ENCODE data around the gene PRRC2B.
"Not testable (repeated sequence)": the region's sequence is repeated elsewhere in the genome, so short reads cannot be mapped to it uniquely, and the experiment has no call there.

Gene PRRC2B

DNA sequence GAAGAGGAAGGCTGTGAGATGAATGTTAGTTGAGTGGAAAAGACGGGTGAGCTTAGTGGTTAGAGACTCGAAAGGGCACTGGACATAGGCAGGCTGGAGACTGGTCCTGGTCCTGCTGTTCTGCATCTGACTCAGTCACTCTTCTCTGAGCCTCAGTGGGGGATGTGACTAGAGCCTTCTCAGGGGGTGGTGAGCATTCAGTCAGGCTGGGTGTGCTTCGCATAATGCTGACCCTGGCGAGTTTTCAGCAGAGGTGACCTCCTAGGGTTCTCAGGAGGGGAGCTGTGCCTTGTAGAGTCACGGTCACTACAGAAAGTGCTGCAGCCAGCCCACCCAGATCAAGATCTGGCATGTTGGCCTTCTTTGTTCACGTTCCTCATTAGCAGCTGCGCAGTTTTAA, 44.3 kb downstream of the PRRC2B start:
- no peak for DNase-seq

DNA sequence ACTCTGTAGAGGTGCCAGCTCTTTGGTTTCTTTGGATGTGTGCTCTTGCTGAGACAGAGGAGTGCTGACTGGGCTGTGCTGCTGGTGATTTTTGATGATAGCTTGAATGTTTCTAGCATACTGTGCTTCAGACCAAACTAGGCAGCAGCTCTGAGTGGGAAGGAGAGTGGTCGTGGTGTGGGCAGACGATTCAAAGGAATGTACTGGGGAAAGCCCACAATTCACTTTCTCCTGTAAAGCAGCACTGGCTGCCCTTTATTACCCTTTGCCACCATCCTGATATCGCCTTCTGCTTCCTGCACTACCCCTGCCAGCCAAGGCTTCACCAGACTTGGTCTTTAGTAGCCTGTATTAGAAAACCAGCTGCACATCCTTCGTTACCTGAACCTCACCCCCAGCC, 45.3 kb downstream of the PRRC2B start:
- no peak for DNase-seq

DNA sequence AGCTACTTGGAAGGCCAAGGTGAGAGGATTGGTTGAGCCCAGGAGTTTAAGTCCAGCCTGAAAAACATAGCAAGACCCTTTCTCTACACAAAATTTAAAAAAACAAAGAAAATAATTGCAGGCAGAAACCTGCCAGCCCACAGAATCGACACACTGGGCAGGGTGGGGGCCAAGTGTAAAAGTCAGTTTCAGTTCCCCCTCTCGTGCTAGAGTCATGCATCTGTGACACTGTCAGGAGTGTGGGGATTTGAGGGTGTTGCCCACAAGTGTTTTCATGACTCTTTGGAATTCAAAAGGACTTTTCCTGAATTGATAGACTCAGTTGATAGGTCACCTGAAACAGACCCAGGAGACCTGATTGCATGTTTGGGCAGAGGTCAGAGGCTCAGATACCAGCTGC, 47.6 kb downstream of the PRRC2B start:
- DNase-seq = no peak

DNA sequence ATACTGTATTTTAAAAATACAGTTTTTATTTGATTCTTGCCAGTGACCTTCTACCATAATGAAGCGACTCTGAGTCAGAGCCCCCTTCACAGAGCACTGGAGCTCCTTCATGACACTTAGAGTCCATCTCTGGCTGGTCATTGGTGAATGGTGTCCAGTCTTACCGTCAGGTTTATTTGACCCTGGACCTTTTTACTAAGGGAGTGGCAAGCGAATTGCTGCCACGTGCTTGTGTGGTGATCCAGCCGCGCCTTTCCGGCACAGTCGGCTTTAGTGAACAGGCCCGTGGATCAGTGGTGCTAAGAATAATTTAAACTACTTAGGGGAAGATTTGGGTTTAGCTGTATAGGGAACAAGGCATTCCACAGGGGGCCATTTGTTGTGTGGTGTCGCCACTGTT, 48.5 kb downstream of the PRRC2B start:
- DNase-seq = no peak

DNA sequence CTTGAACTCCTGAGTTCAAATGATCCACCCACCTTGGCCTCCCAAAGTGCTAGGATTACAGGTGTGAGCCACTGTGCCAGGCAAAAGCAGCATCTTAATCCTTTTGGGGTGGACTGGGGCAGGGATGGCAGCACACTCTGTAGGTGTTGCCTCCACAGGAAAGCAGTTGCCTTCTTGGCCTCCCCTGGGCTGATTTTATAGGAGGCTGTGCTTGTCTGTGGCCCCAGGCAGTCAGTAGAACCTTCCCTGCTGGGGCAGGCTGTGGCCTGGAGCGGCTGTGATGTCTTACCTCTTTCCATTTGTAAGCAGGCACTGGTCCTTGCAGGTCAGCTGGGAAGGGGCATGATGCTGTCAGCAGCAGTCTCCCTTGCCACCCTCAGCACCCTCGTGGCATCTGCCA, 49.8 kb downstream of the PRRC2B start:
- DNase-seq = no peak

DNA sequence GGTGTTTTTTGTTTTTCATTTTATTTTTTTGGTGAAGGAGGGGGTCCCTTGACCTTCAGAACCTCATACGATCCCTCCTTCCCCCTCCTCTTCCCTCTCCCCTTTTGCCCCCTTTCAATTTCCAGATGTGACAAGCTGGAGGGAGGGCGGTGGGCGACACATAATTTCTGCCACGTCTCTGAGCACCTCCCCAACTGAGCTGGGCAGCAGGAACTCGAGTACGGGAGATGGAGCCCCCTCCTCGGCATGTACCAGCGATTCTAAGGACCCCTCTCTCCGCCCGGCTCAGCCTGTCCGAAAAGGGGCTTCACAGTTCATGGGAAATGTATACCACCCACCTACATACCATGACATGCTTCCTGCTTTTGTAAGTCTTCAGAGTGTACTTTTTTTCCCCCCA, 52.4 kb downstream of the PRRC2B start:
- DNase-seq = no peak

DNA sequence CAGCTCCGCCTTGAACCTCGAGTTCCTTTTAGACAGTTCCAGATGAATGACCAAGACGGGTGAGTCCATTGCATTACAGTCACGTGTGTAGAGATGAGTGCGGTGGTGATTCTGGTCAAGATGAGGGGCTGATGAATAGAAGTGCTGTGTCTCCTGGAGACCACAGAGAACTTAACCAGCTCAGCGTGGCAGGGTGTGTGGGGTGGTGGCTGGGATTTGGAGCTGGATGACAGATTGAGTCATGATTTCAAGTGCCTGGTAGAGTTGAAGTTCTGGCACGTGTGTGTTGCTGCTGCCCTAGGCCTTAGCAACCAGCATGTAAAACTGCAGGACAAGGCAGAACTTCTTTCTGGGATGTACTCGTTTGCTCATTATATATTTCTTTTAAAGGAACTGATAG, 53.3 kb downstream of the PRRC2B start:
- no peak for DNase-seq

DNA sequence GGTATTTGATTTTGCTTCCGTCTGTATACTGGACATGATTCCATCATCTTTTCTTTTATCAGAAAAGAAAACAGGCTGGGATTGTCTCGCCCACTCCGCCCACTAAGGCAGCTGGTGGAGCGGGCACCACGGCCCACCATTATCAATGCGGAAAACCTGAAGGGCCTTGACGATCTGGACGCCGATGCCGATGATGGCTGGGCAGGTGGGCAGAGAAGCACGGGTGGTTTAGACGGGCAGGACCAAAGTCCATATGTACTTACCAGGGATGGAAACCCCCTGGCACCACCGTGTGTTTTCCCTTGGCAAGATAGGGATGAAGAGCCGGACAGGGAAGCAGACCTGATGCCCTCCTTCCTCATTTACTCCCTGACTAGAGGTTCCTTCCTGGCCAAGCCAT, 53.7 kb downstream of the PRRC2B start:
- no peak for DNase-seq

DNA sequence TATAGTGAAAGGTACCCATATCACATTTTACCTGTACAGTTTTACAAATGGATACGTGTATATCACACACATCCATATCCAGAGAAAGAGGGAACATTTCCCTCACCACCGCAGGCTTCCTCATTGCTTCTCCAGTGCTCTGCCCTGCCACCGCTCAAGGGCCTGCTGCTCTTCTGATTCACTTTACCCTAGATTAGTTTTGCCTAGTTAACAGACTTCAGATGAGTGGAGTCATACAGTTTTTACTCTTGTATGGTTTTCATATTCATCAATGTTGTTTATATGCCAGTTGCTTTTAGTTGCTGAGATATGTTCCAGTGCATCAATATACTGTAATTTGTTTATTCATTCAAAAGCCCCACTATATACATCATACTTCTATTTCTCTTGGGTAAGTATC, 54.9 kb downstream of the PRRC2B start:
- no peak for DNase-seq

DNA sequence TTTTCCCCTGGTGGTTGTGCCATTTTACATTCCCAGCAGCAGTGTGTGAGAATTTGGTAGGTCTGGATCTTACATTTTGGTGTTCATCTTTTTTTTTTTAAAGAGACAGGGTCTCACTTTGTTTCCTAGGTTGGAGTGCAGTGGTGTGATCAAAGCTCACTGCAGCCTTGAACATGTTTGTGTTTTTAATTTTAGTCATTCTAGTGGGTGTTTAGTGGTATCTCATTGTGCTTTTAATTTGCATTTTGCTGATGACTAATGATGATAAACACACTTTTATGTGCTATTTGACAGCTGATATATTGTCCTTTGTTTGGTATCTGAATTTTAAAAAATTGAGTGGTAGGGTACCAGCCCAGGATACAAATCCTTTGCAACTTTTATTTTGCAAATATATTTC, 55.4 kb downstream of the PRRC2B start:
- no peak for DNase-seq

DNA sequence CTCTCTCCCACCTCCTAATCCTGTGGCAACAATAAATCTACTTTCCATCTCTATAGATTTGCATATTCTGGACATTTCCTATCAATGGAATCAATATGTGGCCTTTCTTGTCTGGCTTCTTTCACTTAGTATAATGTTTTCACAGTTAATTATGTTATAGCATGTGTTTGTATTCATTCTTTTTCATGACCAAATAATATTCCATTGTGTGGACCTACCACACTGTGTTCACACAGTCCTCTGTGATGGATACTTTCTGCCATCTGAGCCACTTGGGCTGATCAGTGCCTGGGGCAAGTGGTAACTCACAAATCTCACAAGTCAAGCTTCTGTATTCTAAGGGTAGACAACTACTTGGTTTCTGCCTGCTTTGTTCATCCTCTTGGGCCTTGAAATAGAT, 60.1 kb downstream of the PRRC2B start:
- no peak for DNase-seq

DNA sequence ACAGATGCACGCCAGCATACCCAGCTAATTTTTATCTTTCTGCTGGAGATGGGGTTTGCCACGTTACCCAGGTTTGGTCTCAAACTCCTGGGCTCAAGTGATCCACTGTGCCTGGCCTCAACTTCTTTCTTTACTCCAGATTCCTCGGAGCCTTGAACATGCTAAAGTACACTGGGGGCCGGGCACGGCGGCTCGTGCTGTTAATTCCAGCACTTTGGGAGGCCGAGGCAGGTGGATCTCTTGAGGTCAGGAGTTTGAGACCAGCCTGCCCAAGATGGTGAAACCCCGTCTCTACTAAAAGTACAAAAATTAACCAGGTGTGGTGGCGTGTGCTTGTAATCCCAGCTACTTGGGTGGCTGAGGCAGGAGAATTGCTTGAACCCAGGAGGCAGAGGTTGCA, 61.8 kb downstream of the PRRC2B start:
- DNase-seq = not testable (repeated sequence)

DNA sequence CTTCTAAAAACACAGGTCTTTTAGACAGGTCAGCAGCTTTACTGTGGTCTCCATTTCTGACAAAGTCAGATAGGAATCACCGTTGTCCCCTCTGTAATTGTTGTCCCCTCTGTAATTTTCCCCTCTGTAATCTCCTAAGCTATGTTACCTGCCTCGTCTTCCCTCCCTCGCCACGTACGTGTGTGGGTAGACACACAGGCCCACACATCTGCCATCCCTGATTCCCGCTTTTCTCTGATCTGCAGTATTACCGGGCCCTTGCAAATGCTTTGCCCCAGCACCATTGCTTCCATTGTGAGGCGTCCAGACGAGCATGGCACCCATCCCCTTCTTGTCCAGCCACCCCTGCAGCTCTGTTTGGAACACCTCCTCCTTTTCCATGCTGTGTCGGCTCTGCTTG, 63.9 kb downstream of the PRRC2B start:
- no peak for DNase-seq

DNA sequence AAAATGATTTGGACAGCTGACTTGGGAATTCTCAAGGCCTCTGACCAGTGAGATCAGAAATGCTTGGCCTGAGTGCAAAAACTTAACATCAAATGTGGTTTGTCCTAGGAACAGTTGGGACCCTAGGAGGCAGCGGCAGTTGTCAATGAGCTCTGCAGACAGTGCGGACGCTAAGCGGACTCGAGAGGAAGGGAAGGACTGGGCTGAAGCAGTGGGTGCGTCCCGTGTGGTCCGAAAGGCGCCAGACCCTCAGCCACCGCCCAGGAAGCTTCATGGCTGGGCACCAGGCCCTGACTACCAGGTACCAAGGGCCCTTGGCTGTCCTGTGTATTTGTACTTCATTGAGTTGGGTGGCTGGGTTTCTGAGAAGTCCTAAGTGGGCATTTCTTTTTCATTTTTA, 65.2 kb downstream of the PRRC2B start:
- DNase-seq = no peak

DNA sequence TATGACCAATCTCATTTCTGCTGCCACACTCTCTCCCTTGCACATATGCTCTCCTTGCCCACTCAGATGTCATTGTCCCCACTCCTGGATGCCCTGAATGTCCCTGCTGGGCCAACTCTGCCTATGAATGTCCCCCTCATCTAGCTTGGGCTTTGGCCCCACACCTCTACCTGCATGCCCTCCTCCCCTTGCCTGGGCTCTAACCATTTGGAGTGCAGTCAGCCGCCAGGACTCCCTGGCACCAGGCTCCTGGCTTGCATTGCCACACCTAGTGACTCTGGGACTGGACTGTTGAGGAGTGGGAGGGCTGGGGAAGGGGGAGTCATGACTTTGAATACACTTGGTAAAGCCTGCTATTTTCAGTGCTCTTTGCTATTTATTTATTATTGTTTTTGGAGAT, 67.3 kb downstream of the PRRC2B start:
- no peak for DNase-seq

DNA sequence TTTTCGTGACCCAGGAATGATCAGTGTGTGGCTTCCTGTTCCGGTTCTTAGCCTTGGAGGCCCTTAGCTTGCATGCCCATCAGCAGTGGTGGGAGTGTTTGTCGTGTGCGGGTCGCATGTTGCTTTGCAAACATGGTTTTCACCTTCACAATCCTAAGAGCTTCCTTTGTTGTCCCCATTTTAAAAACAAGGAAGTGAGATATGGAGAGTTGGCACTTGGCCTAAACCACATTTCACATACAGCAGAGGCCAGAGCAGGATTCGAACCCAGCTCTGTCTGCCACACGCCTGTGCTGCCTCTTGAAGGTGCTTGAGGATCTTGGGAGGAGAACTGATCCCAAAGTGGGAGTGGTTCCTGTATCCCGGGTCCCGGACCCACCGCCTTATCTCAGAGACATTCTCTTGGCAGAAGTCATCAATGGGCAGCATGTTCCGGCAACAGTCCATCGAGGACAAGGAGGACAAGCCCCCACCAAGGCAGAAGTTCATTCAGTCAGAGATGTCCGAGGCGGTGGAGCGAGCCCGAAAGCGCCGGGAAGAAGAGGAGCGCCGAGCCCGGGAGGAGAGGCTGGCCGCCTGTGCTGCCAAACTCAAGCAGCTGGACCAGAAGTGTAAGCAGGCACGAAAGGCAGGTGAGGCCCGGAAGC, 70.6 kb downstream of the PRRC2B start:
- DNase-seq = no peak

DNA sequence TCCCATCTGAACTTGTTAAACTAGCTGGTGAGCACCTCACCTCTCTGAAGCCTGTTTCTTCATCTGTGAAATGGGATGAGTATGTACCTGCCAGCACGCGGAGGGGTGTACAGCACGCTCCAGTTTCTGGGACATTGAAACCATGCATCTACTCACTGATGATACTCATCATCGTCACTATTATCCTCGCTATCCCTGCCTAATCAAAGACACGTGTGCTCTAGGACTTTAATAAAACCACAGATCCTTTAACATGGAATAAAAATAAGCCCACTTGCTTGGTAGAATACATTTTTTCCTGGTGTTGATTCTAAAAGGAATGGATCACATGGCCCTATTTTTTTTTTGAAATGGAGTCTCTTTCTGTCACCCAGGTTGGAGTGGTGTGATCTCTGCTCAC, 71.5 kb downstream of the PRRC2B start:
- no peak for DNase-seq

DNA sequence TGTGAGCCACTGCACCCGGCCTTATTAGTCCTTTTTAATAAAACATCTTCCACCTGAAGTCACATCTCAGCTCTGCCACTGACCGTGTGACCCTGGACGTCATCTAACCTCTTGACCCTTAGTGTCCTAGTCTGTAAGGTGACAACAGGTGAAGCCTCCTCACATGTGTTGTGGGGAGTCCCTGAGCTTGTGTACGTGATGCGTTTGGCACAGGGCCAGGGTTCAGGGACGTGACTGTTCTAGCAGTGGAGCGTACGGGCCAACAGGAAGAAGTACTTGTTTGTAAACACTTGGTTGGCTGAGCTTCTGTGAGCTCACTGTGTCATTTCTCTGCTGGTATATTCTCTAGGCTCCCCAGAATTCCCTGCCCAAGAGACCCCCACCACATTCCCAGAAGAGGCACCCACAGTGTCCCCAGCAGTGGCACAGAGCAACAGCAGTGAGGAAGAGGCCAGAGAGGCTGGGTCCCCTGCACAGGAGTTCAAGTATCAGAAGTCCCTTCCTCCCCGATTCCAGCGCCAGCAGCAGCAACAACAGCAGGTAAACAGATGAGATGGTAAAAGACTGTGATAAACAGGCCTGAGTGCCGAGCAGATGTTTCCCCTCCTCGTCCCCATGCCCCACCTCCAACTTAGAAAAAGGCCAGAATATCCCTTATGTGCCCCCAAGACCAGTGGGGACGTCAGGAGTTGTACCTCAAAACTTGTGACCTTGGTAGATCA, 73.5 kb downstream of the PRRC2B start:
- no peak for DNase-seq

DNA sequence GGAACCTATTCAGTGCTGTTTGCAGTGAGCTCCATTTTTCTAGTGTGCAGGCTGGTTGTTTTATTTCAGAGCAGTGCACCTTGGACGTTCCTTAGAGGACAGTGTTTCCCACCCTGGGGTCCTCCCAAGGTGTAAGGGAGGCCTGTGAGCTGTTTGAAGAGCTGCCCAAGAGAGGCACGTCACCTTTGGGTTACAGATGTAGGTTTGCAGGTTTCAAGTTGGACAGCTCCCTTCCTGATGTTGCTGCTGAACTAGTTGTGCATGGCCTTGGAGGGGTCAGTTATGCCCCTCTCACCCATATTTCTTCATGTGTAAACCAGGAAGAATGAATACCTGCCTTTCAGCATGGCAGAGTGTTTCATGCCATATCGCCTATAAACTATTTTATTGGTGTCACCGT, 74.1 kb downstream of the PRRC2B start:
- DNase-seq = no peak

DNA sequence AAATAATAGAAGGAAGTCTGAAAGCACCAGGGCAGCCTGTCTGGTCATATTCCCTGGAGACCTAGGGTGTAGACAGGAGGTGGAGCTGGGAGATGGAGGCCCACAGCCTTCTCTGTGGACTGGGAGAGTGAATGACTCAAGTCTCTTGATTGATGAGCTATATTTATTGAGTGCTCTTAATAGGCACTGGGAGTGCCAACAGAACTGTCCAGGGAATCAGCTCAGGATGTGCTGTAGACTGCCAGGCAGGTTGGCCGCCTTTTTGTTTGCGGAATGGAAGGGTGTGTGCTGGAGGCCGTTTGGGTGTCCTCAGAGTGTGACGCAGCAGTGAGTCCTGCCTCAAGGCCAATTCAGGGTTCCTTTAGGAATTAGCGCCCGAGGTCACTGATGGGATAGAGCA, 75.5 kb downstream of the PRRC2B start:
- DNase-seq = no peak

DNA sequence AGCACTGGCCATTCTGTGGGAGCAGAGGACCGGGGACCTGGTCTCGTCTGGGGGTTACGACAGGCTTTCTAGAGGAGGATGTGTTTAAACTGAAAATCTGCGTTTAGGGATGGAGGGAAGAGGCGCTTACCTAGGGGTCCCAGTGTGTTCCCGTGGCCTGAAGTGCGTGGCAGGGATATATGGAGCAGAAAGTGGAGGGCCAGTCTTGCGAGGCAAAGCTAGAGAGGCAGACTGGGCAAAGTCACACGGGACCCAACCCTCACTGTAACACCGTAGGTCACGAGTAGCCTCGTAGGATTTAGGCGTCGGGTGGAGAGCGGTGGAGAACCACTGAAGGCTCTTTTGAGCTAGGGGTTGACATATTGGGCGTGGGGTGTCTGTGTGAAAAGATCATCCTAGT, 76.1 kb downstream of the PRRC2B start:
- no peak for DNase-seq

DNA sequence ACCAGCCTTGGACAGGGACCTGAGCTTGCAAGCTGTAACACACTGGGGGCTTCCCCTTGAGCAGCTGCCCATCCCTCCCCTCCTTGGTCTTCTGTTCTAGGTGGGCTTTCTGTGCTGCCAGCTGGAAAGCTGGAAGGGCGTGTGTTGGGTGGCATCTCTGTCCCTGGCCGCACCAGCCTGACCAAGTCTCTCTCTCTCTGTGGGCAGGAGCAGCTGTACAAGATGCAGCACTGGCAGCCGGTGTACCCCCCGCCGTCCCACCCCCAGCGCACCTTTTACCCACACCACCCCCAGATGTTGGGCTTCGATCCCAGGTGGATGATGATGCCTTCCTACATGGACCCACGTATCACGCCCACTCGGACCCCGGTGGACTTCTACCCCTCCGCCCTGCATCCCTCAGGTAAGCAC, 76.7 kb downstream of the PRRC2B start:
- DNase-seq = no peak

DNA sequence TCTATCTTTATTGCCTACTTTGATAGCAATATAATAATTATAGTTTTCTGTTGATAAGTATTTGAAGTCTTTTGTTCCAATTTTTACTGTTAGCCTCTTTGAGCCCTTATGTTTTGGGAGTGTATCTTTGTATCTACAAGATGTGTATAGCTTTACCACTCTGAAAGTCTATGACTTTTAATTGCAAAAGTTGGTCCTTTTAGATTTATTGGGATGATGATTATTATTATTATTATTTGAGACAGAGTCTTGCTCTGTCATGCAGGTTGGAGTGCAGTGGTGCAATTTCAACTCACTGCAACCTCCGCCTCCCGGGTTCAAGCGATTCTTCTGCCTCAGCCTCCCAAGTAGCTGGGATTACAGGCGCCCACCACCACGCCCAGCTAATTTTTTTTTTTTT, 78.2 kb downstream of the PRRC2B start:
- DNase-seq = not testable (repeated sequence)

DNA sequence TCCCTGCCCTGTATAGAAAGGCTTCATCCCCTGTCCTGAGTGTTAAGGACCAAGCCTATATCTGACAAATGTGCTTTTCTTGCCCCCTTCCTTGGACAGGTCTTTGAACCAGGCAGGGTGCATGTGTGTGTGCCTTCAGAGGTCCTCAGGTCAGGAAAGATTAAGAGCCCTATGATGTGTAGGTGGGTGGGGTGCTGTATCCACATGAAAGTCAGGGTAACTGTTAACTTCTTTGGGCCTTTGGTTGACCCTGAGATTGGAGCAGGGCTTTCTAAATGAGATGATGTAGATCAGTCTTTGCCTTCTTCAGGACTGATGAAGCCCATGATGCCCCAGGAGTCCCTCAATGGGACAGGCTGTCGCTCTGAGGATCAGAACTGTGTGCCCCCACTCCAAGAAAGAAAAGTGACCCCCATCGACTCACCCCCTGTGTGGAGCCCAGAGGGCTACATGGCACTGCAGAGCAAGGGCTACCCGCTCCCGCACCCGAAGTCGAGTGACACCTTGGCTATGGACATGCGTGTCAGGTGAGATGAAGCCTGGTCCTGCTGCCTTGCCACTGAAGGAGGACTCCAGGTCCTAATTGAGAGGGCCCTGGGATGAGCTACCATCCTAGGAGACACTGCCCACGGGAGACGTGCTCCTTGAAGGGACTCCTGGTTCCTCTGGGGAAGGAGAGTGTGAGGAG, 79.5 kb downstream of the PRRC2B start:
- DNase-seq = no peak

DNA sequence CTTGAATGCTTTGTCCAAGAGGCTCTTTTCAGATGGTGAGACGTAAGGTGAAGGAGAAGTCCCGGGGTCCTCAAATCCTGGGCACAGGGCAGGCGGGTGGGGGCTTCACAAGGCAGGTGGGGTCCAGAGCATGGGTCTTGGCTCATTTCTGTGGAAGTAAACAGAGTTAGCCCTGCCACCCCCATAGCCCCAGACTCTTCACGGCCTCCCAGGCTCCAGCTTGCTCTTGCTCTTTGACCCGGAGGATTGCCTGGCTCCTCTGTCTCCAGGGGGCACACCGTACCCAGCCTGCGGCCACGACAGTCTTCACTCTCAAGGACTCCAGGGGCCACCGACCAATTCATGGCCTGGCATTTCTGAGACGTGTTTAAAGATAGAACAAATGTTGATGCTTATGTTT, 80.0 kb downstream of the PRRC2B start:
- DNase-seq = no peak

Measured in EL (cell line).